Nephron (organoid): Measurements from ENCODE around the gene MAB21L4.

Experiments used
- H3K27ac Mint-ChIP-seq, 3 experiments: 2 replicates each; pipeline ENCODE4 v1.8.0; 2020; ENCODE audit warnings: mixed read lengths in 3 of 3, mild to moderate bottlenecking in 2 of 3, moderate library complexity in 1 of 3
- H3K27me3 Mint-ChIP-seq: 2 replicates; pipeline ENCODE4 v1.8.0; 2021; ENCODE audit warnings: low read depth, mild to moderate bottlenecking, moderate library complexity, mixed read lengths
- H3K36me3 Mint-ChIP-seq: 2 replicates; pipeline ENCODE4 v1.8.0; 2020; ENCODE audit warnings: low read depth, mixed read lengths
- H3K4me1 Mint-ChIP-seq: 2 replicates; pipeline ENCODE4 v1.8.0; 2020; ENCODE audit warnings: mixed read lengths
- H3K4me3 Mint-ChIP-seq, 3 experiments: 2 replicates each; pipeline ENCODE4 v1.8.0; 2020; ENCODE audit warnings: mild to moderate bottlenecking in 3 of 3, mixed read lengths in 3 of 3, moderate library complexity in 2 of 3
- H3K9me3 Mint-ChIP-seq: 2 replicates; pipeline ENCODE4 v1.8.0; 2020; ENCODE audit warnings: mixed read lengths
- TF ChIP-seq, protein P1 (sequence below), 3 experiments: fragments of 200-600 bp; sonication (generic); IDR thresholded peaks; one replicate each; pipeline ENCODE4 v1.5.0; 2021; ENCODE audit warnings: antibody characterized with exemption in 3 of 3; ENCODE audit not compliant: unreplicated experiment in 3 of 3

The MAB21L4 gene

DNA sequence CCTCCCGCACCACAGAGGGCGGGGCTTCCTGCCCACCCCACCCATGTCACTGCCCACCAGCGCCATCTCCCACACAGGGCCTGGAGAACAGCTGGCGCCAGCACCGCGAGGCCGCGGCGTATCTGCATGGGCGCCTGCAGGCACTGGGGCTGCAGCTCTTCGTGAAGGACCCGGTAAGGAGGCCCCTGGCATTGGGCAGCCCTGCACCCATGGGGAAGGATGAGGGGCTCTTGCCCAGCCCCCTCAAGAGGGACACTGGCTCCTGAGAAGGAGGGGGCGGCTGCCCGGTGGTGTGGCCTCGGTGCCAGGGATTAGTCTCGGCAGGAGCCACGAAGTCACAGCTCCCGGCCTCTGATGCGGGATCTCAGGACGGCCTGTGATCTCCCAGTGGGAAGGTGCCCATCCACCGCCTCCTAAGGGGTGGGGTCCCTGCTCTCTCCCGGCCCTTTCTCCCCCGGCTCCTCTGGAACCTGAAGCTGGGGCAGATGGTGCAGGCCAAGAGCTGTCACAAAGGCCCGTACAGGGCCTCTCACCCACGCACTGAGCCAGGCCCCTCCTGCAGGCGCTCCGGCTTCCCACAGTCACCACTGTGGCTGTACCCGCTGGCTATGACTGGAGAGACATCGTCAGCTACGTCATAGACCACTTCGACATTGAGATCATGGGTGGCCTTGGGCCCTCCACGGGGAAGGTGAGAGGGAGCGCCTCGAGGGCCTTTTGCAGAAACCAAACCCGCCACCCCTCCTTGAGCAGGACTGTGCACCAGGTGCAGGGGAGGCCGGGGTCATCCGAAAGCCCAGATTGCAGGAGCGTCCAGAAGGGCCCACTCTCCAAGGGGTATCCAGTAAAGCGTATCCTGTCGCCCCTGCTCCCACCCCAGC lies 18.3 kb downstream of the MAB21L4 start:
- TF ChIP-seq, protein P1, sequence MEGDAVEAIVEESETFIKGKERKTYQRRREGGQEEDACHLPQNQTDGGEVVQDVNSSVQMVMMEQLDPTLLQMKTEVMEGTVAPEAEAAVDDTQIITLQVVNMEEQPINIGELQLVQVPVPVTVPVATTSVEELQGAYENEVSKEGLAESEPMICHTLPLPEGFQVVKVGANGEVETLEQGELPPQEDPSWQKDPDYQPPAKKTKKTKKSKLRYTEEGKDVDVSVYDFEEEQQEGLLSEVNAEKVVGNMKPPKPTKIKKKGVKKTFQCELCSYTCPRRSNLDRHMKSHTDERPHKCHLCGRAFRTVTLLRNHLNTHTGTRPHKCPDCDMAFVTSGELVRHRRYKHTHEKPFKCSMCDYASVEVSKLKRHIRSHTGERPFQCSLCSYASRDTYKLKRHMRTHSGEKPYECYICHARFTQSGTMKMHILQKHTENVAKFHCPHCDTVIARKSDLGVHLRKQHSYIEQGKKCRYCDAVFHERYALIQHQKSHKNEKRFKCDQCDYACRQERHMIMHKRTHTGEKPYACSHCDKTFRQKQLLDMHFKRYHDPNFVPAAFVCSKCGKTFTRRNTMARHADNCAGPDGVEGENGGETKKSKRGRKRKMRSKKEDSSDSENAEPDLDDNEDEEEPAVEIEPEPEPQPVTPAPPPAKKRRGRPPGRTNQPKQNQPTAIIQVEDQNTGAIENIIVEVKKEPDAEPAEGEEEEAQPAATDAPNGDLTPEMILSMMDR (IDR thresholded peaks at IDR 0.05; ENCODE audit: unreplicated experiment in 3 of 3): no peak

DNA sequence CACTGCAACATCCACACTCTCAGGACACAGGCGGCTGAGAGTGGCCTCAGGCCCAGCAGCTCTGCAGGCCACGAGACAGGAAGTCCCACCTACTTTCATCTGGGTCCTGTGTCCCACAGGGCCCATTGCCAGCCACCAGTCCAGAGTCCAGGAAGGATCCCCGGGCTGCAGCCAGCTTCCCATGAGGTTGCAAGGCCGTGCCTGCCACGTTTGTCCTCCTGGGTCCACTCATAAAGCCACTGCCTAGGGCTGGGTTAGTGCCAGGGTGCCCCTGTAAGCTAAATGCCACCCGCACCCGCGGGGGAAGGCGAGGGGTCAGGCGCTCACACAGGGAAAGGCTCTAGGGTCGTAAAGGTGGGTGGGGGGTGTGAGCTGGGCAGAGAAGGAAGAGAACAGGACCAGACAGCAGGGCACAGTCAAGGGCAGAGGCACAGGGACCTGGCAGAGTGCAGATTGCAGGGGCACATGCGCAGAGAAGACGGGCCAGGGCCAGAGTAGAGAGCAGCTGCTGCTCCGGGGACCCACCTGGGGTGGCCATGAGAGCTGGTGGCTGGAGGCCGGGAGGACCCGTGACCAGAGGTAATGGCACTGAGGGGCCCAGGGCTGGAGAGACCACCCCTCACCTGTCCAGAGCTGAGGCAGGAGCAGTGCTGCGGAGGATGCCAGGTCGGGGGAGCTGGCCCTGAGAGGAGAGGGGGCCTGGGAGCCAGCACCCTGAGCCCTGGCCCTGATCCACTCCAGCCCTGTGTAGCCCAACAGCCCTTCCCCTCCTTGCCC lies 19.3 kb downstream of the MAB21L4 start:
- TF ChIP-seq, protein P1 (IDR thresholded peaks at IDR 0.05; ENCODE audit: unreplicated experiment in 3 of 3): no peak
- H3K36me3 Mint-ChIP-seq: no peaks in the 10 kb centered on the region
- peaks cover 12% of the 10 kb centered on the region for H3K27me3 Mint-ChIP-seq
- no peaks in the 10 kb centered on the region for H3K9me3 Mint-ChIP-seq
- H3K4me1 Mint-ChIP-seq: no peaks in the 10 kb centered on the region
- no peak overlapping the region for H3K4me3 Mint-ChIP-seq
- H3K27ac Mint-ChIP-seq: no peak overlapping the region

More for the DNA sequence above, 18.3 kb downstream of the MAB21L4 start:
- H3K27me3 Mint-ChIP-seq: peaks cover 12% of the 10 kb centered on the region
- no peaks in the 10 kb centered on the region for H3K4me1 Mint-ChIP-seq
- H3K36me3 Mint-ChIP-seq: no peaks in the 10 kb centered on the region
- H3K27ac Mint-ChIP-seq: no peak overlapping the region
- no peaks in the 10 kb centered on the region for H3K9me3 Mint-ChIP-seq
- no peak overlapping the region for H3K4me3 Mint-ChIP-seq

DNA sequence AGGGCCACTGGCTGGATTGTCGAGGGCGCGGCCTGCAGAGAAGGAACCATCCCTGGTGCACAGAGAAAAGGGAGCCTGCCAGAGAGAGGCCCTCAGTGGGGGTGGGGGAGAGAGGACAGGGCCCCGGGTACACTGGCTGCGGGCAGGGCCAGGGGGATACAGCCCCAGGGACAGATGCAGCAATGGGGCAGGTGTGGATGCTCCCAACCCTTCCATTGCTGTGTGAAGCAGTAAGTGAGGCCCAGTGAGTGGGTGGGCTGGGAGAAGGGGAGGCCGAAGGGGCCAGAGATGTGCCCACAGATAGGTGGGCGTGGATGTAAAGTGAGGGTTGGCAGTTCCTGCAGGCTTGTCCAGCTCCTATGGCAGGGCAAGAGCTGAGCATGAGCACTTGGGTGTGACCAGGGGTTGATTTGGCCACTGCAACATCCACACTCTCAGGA lies 19.9 kb downstream of the MAB21L4 start:
- Mint-ChIP-seq H3K27me3 (peaks cover 12% of the 10 kb centered on the region), H3K36me3 (no peaks in the 10 kb centered on the region), H3K9me3 (no peaks in the 10 kb centered on the region), H3K4me1 (no peaks in the 10 kb centered on the region), H3K27ac (no peak overlapping the region), H3K4me3 (no peak overlapping the region)
- TF ChIP-seq, protein P1 (IDR thresholded peaks at IDR 0.05; ENCODE audit: unreplicated experiment in 3 of 3): no peak

DNA sequence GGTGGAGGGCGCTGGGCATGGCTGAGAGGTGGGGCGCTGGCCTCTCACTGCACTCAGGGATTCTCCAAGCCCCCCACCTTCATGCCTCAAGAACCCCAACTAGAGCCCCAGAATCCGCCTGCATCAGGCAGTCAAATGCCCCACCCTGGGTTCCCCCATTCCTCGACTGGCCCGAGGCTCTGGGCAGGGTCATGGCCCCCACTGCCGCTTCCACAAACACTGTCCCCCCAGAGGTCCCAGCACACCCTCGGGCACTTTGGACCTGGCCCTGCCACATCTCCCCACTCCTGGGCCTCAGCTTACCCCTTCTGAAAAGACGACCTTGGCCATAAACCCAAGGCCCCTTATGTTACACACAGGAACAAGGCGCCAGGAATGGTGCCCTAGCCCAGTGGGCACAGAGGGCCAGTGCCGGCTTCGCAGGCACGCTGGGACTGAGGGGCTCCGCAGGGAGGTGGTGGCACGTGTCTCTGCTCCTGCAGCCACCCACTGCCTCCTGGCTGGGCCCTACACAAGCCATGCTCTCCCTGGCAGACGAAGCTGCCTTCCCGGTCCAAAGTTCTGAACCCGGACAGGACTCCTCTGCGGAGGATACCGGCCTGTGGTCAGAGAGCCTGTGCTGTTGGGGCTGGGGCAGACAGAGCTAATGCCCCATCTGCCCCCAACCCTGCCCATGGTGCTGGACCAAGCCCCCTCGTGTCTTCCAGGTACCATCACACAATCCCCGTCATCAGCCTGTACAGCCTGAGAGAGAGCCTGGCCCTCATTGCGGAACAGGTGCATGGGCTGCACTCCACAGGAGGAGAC lies 20.5 kb downstream of the MAB21L4 start:
- Mint-ChIP-seq H3K36me3 (no peaks in the 10 kb centered on the region), H3K9me3 (no peaks in the 10 kb centered on the region), H3K27me3 (peaks cover 10% of the 10 kb centered on the region), H3K4me3 (no peak overlapping the region), H3K4me1 (no peaks in the 10 kb centered on the region), H3K27ac (no peak overlapping the region)
- TF ChIP-seq, protein P1 (IDR thresholded peaks at IDR 0.05; ENCODE audit: unreplicated experiment in 3 of 3): no peak

DNA sequence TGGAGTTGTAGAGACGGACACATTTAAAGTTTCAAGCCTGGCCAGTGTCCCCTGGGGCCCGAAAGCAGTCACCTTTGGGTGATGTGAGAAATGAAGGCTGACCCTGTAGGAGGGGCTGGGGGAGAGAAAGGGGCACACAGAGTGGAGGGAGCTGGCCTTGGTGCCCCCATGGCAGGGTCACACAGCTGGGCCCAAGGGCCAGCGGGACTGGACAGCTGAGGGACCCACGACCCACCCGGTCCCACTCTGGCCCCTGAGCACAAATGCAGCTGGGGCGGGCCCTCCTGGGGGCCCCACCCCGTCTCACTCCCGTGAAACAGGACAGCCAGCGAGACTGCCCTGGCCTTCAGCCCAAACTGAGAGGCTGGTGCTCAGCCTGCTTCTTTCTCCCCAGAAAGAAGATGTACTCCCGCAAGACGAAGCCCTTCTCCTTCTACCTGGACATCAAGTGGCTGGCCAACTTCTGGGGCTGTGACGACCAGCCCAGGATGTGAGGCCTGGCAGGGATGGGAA lies 21.2 kb downstream of the MAB21L4 start:
- Mint-ChIP-seq H3K36me3 (no peaks in the 10 kb centered on the region), H3K4me1 (no peaks in the 10 kb centered on the region), H3K9me3 (no peaks in the 10 kb centered on the region), H3K27ac (no peak overlapping the region), H3K27me3 (peaks cover 3% of the 10 kb centered on the region), H3K4me3 (no peak overlapping the region)
- TF ChIP-seq, protein P1 (IDR thresholded peaks at IDR 0.05; ENCODE audit: unreplicated experiment in 3 of 3): no peak
